ENCODE measurements around the gene TUBGCP6.
"Not testable (repeated sequence)": the region's sequence is repeated elsewhere in the genome, so short reads cannot be mapped to it uniquely, and the experiment has no call there.

The TUBGCP6 gene

DNA sequence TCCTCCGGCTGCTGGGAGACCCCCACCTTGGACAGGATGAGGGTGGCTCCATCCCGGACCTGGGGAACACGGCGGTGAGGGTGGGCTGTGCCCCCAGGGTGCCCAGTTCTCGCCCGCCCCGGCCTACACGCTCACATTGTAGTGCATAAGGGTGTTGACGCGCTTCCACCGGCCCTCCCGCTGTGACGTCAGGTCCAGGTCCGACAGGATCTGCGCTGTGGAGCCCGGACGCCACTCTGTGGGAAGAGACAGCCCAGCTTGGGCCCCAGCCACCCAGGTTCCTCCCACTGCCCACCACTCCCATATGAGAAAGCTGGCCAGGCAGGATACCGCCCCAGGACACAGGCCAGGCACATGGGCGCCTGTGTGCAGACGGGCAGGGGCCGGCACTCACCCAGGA is 33.6 kb upstream of the TUBGCP6 start:
- no peak for DNase-seq

DNA sequence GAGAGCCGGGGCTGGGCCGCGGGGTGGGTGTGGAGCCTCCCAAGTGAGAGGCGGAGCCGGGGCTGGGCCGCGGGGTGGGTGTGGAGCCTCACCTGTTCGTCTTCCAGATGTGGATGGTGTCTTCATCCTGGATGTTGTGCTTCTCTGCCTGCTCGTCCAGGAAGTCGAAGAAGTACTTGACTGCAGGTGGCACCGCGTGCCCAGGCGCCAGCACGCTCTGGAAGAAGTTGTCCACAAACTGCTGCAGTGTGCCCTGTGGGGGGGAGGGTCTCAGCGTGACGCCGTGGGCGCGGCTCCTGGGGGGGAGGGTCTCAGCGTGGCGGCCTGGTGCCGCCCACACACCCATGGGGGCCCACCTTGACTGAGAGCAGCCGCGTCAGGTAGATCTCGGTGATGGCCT is 32.9 kb upstream of the TUBGCP6 start:
- DNase-seq, result no peak

DNA sequence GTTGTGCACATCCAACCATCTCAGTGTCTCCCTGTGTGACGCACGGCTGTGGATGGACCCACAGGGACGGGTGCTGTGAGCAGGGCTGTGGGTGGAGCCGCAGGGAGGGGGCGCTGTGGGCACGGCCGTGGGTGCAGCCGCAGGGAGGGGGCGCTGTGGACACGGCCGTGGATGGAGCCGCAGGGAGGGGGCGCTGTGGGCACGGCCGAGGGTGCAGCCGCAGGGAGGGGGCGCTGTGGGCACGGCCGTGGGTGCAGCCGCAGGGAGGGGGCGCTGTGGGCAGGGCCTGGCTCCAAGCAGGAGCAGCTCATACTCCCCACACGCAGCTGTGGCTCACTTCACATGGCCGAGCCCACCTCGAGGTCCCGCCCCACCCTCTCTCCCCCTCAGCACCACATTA is 31.3 kb upstream of the TUBGCP6 start:
- DNase-seq, result peak in 13 of 14 donors; percentile 27 to 92 (median 73)

DNA sequence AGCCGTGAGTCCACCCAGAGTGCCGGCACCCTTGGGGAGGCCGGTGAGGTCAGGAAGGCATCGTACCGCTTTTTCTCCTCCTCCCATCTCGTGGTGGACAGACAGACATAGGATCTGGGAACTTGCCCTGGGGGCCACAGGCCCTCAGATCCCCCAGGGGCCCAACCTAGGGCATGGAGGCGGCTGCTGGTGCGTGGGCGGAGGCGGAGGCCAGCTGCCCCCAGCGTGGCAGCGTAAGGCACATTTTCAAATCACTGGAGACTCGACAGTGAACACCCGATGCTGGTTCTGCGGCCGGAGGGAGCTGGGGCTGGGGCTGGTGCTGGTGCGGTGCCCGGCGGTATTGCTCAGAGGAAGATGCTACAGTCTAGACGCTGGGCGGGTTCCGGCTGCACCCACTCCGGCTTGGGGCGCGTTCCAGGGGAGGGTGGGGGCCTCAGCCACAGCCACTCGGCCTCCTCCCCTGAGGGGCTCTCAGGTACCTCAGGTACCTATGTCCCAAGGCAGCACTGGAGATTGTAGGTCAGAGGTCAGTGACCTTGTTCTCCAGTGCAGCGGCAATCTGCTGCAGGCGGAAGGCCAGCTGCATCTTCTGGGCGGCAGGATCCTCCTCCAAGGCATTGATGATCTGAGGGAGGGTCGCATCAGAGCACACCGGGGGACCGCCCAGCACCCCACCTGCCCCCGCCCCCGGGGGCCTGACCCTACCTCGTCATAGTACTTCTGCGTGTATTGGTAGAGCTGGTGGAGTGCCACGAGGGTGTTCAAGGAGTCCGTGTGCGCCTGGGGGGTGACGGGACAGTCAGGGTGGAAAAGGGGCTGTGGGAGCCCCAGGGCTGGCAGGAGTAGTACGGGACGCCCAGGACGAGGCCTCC is 30.6 kb upstream of the TUBGCP6 start:
- DNase-seq, result no peak

DNA sequence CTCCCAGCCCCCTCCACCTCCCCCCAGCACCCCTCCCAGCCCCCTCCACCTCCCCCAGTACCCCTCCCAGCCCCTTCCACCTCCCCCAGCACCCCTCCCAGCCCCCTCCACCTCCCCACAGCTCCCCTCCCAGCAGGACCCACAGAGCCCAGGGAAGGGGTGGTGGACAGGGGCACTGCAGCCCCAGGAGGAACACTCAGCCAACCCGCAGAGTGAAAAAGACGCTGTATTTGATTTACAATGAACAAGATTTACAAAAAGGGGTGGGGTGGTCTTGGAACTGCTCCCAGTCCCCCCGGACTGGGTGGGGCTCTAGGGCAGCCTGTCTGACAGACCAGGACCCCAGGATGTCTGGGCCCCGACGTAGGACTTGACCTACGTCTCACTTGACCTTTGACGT is 29.9 kb upstream of the TUBGCP6 start:
- DNase-seq, result no peak

DNA sequence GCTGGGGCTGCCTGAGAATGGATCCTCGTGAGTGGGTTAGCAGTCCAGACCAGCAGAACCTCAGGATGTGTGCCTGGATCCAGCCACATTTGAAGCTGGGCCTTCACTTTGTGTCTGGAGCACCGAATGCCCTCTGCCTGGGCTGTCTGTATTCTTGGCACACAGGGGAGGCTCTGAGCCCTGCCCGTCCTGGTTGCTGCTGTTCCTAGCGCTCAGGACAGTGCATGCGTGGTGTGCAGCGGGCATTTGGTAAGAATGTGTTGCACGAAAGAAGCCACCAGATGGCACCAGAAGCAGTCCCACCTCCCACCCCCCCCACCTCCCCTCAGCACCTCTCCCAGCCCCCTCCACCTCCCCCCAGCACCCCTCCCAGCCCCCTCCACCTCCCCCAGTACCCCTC is 29.5 kb upstream of the TUBGCP6 start:
- peak in 7 of 14 donors; percentile 10 to 85 (median 29) for DNase-seq

DNA sequence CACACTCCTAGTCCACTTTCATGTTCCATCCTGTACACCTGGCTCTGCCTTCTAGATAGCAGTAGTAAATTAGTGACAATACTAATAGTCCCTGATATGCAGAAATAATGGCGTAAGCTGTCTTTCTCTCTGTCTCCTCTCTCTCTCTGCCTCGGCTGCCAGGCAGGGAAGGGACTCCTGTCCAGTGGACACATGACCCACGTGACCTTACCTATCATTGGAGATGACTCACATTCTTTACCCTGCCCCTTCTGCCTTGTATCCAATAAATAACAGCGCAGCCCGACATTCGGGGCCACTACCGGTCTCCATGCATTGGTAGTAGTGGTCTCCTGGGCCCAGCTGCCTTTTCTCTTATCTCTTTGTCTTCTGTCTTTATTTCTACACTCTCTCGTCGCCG is 29.0 kb upstream of the TUBGCP6 start:
- DNase-seq, result not testable (repeated sequence)

DNA sequence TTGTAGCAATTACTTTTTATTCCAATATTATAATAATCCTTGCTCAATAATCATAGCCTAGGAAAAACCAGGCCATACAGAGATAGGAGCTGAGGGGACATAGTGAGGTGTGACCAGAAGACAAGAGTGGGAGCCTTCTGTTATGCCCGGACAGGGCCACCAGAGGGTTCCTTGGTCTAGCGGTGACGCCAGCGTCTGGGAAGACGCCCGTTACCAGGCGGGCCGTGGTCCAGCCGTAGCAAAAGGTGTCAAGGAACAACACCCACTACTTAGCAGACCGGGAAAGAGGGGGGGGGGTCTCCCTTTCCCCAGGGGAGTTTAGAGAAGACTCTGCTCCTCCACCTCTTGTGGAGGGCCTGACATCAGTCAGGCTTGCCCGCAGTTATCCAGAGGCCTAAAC is 28.5 kb upstream of the TUBGCP6 start:
- DNase-seq, result not testable (repeated sequence)

DNA sequence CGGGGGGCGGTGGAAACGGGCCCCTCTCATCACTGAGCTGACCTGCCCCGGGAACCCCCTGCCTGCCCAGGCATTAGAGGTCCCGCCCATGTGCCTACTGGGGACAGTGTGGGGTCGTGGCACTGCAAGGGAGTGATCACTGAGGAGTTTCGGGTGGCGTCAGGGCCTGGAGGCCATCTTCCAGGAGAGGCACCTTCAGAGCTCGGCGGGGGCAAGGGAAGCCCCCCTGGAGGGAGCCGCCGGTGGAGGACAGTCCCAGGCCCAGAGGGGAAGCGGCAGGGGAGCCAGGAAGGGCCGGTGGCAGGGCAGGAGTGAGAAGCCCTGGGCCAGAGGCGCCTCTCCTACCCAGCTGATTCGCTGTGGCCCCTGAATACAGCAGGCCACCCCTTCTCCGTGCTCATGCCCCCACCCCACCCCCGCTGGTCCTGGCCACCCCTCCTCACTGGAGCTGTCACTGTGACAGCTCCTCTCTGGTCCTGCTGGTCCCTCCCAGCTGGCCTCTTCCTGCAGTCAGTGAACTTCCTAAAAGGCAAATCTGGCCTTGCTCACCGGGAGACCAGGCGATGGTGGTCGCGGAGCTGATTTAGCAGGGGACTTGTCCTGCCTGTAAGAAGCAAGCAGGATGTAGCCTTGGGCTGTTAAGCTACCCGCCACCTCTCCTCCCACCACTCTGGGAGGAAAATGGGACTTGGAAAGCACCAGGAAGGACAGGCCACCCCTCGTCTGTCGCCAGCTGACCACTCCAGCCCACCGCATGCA is 27.4 kb upstream of the TUBGCP6 start:
- DNase-seq, result no peak

DNA sequence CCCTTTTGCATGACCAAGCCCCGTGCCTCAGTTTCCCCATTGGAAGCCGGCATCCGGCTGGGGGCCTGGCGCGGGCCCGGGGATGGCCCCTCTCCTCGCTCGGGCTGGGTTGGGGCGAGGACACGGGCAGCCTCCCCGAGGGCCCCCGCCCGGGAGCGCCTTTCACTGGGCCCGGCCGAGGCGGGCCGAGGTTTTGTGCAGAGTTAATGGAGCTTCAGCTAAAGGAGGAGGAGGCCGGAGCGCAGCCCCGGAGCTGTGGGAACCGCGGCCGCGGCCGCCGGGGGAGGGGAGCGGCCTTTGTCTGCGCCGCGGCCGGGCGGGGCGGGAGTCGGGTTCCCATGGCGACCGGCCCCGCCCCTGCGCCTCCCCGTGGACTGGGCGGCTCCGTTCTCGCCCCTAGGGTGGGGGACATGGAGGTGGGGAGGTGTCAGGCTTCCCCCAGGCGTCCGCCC is 26.7 kb upstream of the TUBGCP6 start:
- peak in 5 of 14 donors; percentile 16 to 65 (median 43) for DNase-seq

DNA sequence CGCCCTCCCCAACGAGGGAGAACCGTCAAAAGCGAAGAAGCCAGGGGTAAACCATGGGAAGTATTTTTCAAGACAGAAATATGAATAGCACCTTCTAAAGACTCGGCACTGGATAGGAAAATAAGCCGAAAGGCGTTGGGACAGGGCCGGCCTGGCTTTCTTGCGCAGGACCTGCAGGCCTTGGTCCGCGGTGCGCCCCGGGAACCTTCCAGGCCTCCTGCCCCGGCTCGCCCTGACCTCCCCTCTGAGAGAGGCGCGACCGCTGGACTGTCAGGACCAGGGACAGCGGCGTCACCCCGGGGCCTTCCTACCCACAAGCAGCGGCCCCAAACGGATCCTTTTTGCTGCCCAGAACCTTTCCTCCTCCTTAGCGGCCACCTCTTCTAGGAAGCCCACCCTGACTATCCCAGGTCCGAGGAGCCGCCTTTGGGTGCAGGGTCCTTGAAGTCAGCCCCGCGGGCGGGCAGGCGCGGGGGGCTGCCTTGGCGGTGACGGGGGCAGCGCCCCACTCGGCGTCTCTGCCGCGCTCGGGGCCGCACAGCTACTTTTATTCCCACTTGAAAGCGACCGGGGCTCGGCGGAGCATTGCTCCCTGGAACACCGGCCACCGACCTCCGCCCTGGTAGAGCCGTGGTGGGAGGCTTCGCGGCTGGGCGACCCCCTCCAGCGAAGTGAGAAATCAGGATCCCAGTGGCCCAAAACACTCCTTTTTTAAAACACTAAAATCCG is 26.0 kb upstream of the TUBGCP6 start:
- DNase-seq, result peak in 2 of 14 donors; percentile 32 to 49

DNA sequence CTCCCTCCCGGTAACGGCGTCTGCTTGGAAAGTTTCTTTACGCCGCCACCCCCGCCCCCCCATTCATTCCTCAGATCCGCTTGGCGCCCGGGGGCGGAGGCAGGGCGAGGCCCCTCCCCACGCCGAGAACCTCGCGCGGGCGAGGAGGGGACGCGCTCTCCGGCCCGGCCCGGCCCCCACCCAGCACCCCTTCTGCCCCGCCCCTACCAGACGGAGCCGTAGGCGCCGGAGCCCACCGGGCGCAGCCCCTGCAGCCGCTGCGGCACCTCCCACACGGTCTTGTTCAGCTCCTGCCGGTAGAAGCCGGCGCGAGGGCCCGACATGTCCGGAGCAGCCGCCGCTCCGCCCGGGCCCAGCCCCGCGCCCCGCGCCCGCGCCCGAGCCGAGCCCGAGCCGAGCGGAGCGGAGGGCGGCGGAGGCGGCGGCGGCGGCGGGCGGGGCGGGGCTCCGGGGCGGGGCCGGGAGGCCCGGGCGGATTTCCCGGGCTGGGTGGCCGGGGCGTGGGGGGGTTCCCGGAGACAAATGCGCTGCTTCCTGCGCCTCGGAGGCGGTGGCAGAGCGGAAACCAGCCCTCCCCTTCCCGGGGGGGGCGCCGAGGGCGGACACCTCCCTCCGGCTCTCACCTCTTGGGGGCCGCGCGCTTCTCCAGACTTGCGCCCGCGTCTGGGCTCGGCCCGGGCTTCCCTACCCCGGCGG is 25.3 kb upstream of the TUBGCP6 start, which contains the start of gene MAPK11:
MAPK11 (minus strand) TSS at position 411 of the 696 bp plus-strand sequence; CDS start at position 323, 88 bp downstream.
- peak in 7 of 14 donors; percentile 14 to 64 (median 37) for DNase-seq

DNA sequence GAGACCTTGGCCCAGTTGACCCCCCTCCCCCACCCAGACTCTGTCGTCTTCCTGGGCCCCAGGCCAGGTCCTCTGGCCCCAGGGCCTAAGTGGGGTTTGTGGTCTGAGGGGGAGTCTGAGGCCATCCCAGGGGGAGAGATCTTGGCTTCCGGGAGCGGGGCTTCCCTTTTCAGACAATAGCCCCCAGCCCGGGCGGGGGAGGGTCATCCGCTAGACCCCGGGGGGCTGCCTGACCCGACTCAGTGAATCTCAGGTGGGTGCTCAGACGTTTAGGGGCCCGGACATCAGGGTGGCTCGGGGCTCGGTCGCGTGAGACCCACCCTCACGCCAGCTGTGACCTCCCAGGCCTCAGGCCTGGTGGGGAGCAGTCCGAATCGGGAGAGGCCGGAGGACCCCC is 24.7 kb upstream of the TUBGCP6 start:
- no peak for DNase-seq

DNA sequence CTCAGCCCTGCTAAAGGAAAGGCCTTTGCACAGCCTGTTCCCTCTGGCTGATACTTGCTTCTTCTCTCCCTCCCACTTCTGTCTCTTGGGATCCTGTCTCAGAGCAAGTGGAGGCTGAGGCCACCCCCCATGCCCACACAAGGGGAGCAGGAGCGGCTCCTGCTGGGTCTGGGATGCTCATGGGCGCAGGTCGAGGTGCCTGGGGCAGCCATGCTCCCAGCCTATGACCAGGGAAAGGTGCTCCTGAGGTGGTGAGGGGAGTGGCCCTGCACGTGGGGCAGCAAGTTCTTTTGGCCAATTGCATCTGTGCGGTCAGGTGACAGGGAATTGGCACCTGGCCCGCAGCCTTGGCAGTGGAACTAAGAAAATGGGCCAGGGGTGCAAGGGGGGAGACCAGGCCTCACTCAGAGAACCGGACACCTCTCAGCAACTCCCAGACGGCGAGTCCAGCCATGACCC is 23.9 kb upstream of the TUBGCP6 start:
- peak in 5 of 14 donors; percentile 15 to 44 (median 24) for DNase-seq

DNA sequence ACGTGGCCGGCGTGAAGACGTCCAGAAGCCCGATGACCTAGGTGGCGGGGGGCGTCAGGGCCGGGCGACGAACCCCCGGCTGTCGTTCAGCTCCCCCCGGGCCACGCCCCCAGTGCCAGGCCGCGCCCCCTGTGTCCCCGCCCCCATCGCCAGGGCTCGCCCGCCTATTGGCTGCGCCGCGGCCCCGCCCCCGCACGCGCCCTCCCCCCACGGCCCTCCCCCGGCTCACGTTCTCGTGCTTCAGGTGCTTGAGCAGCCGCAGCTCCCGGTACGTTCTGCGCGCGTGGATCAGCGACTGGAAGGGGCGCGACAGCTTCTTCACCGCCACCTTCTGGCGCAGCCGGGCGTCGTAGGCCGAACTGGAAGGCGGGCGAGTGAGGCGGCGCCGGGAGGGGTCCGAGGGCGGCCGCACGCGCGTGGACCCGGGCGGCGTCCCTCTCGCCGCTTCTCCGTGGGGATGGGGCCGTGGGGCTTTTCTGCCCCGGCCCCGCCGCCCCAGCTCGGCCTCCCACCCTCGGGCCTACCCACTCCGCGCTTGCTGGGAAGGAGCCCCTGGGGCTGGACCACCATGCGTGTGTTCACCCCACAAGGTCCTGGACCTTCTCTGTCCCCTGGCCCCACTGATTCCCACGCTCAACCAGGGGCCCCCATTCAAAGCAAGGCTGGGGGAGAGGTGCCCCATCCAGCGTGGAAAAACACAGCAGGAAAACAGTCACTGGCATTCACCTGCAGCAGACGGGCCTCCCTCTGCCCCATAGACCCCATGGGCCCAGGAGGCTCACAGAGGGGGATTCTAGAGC is 23.0 kb upstream of the TUBGCP6 start:
- DNase-seq, result peak in 2 of 14 donors; percentile 14 to 72

DNA sequence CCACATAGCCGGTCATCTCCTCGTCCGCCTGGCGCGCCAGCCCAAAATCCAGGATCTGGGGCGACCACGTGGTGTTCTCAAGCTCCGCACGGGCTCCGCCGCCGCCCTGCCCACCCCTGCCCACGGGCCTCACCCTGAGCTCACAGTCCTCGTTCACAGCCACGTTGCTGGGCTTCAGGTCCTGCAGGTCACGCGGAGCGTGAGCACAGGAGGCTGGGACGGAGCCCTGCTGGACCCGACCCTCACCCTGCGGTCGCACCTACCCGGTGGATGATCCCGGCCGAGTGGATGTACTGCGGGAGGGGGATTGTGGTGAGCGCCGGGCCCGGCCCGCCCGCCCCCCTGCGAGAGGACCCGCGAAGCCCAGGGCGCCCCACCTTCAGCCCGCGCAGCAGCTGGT is 22.2 kb upstream of the TUBGCP6 start:
- DNase-seq, result no peak

DNA sequence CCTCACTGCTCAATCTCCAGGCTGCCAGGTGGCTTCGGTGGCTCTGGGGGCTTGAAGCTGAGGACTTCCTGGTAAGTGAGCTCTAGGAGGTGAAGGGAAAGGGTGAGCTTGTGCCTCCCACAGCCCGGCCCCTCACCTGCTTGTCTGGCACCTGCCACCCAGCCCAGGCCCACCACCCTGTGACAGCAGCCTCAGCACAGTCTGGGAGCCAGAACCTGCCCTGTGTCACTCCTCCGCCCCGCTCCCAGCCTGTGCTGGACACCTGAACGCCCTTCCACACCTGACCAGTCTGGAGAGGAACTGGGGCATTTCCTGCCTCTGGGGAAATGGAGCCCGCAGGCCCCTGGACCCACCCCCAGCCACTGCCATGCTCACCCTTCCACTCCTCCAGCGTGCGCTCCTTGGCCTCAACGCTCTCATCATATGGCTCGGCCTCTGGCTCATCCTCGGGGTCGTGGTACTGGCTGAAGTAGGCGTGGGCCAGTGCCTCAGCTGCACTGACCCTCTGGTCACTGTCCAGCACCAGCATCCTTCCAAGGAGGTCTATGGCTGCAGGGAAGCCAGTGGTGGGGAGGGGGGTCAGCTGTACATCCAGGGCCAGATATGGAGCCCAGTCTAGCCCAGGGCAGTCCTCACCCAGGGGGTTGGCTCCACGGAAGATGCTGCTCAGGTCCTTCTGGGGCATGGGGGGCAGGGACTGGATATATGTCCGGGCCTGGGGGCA is 20.3 kb upstream of the TUBGCP6 start:
- DNase-seq, result no peak

DNA sequence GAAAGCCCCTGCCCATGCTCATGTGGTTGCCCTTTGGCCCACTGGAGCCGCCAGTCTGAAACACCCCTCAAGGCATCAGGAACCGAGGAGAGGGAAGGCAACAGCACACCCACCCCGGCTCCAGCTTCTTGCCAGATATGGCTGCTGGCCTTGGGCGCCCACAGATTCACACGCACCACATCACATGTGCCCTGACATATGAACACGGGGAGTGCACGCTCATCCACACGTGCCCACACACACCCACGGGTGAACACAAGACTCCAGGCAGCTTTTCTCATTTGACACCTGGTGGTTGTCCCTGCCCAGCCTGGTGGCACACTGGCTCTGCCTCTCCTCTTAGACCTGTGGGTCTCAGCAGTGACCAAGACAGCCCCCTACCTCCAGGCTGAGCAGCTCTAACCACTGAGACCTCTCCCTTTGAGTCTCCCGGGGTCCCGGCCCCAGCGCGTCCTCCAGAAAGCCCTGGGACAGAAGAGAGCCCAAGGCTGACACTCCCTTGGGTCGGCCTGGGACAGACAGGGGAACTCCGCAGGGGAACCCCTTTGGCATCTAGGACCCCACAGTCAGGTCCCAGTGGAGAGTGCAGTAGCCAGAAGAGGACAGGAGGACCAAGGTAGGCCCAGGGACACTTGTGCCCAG is 19.4 kb upstream of the TUBGCP6 start:
- no peak for DNase-seq

DNA sequence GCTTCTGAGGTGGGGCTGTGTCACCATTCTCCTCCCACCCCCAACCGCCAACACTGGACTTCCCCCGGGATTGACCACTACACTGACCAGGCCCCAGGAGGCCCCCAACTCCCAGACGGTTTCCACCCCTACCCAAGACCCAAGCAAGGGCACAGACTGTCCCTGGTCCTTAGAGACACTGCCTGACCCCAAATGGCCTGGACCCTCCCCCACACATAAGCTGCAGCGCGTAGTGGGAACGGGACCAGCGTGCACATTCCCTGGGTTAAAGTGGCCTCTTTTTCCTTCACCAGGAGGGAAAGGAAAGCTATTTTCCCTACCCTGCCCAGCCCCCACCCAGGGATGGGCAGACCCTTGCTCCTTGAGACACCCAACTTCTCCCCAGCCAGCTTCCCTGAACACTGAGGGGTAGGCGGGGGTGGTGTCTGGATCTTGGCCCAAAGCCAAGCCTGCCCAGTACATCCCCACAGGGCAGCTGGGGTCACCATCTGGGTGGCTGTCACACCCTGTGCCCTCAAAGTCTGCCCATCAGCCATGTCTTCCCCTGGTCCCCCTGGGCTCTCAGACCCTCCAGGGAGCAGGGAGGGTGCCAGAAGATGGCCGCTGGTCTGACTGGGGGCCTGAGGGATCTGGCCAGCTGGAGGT is 18.3 kb upstream of the TUBGCP6 start:
- no peak for DNase-seq

Measured in C1 segment of cervical spinal cord (tissue), 14 donors.